ENCODE measurements around the gene CRYZ.
"Not testable (repeated sequence)": the region's sequence is repeated elsewhere in the genome, so short reads cannot be mapped to it uniquely, and the experiment has no call there.

Gene CRYZ

GRCh38 chr1:74732960-74733603 is at the start of gene CRYZ, which contains the start of gene TYW3:
Gene CRYZ, minus strand, starts transcription at chr1:74733050. Its CDS starts 8,229 bp downstream, at chr1:74724821.
Gene TYW3, plus strand, starts transcription at chr1:74733152. Its CDS starts 93 bp downstream, at chr1:74733245.
- peak; percentile 33 for FAIRE-seq

GRCh38 chr1:74780594-74780993 is 47.7 kb upstream of the CRYZ start:
- FAIRE-seq: no peak

DNA sequence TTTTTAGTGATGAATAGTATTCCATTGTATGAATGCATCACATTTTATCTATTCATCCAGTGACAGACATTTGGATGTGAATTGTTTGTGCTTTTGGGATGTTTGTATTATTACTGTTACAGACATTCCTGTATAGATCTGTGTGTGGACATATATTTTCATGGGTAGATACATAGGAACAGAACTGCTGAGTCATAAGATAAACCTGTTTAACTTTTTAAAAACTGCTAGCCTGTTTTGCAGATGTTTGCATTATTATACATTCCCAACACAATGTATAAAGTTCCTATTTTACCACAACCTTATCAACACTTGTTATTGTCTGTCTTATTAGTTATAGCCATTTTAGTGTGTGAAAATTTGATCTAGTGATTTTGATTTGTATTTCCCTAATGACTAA is 46.9 kb upstream of the CRYZ start:
- FAIRE-seq: no peak

DNA sequence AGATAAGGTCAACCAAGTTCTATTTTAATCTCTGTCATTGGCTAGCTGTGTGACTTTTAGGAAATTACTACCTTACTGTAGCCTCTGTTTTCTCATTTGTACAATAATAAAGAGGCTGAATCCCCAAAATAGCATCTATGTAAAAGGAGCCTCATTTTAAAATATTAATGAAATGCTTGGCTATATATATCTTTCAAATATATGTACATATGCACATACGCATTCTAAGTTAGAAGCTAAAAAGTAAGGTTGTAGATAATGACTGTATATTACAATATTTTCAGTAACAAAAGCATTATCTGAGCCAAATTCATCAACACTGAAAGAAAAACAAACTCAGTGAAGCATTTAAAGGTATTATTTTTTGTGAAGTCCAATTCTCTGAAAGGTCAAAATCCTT is 44.7 kb upstream of the CRYZ start:
- no peak for FAIRE-seq

GRCh38 chr1:74775735-74776134 is 42.9 kb upstream of the CRYZ start:
- FAIRE-seq: no peak

DNA sequence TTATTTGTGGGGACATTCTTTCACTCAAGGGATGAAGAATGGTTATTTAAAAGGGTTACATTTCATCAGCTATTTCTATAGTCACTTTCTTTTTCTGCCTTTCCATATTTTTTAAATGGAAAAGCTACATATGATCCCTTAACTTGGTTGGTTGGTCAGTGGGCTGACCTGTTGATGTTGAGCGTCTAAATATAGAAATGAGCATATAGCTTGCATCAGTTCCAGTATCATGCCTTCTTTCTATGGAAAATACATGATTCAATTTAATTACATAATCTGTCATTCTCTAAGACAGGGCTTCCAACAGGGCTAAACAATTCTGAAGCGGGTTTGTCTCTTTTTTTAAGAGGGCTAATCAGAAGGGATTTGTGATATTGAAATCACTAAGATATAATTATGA is 40.7 kb upstream of the CRYZ start:
- no peak for FAIRE-seq

DNA sequence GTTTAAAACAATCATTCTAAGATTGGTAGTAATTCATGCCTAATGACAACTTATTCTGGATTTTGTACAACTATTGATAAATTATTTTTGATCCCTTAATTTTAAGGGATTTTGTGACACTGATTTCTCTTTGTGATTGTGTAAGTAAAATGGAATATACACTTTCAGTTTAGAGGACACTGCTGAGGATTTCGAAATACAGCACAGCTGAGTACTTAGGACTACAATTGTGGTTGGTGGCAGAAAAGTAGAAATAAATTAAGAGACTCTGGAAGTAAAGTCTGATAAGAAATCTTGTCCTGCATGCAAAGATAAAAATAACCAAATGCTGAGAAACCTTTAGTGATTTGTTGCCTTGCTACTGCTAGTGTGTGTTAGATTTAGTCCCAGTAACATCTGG is 40.1 kb upstream of the CRYZ start:
- FAIRE-seq: no peak

DNA sequence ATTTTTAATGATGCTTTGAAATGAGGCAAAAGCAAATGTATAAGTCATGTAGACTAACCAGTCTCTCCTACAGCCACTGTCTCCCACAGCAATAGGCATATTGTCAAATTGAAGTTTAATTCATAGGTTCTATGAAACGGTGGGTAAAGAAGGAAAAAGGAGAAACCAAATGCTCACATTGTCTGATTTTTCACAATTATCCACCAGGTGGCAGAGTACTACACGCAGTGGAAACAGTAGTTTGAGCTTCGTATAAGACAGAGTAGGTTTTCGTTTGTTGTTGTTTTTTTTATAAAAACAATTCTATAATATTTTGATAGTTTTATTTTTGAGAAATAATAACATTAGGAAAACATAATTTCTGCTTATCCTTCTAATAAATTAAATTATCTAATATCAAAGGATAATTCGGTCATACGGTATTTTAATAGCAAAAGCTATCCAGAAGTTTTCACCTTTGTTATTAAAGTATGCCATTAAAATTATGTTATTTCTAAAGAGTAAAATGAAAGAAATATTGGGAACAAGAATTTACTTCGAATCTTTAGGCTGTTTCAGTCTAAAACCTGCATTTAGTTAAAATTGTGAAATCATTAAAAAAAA is 39.2 kb upstream of the CRYZ start:
- FAIRE-seq: peak; percentile 99

GRCh38 chr1:74767490-74767889 is 34.6 kb upstream of the CRYZ start:
- FAIRE-seq: no peak

DNA sequence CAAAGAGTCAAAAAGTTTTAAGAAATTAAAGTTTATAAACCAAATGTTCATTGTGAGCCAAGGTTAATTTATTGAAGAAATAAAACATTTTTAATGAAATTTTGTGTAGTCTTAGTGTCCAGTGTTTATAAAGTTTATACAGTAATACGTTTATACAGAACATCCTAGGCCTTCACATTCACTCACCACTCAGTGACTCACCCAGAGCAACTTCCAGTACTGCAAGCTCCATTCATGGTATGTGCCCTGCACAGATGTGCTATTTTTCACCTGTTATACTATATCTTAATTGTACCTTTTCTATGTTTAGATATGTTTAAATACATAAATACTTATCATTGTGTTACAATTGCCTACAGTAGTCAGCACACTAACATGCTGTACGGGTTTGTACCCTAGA is 33.7 kb upstream of the CRYZ start:
- no peak for FAIRE-seq

GRCh38 chr1:74763807-74764206 is 31.0 kb upstream of the CRYZ start:
- FAIRE-seq: no peak

DNA sequence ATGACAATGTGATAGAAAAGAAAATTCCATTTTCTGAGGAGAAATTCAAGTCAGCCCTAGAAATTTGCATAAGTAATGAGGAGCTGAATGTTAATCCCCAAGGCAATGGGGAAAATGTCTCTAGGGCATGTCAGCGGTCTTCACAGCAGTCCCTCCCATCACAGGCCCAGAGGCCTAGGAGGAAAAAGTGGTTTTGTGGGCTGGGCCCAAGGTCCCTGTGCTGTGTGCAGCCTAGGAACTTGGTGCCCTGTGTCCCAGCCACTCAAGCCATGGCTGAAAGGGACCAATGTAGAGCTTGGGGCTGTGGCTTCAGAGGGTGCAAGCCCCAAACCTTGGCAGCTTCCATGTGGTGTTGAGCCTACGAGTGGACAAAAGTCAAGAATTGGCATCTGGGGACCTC is 23.8 kb upstream of the CRYZ start:
- not testable (repeated sequence) for FAIRE-seq

- peak; percentile 21 for FAIRE-seq
These were observed 22.6 kb upstream of the CRYZ start for GRCh38 chr1:74755475-74755874.

DNA sequence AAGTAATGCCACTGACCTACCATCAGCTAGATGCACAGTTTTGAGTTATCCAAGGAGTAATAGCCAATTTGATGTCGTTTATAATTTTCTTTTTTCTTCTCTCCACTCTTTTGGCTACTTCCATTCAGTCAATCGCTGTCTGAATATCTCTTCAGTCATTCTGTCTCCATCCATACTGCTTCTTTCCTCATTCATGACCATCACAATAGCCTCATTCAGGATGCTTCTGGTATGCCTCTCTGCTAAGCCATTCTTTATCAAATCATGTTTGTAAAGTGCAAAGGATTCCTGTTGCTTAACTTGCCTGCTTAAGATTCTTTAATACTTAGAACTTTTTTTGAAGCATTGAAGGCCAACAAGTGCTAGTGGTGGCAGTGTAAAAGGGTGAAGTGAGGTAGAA is 20.3 kb upstream of the CRYZ start:
- FAIRE-seq: no peak

GRCh38 chr1:74748960-74749359 is 16.1 kb upstream of the CRYZ start:
- no peak for FAIRE-seq

DNA sequence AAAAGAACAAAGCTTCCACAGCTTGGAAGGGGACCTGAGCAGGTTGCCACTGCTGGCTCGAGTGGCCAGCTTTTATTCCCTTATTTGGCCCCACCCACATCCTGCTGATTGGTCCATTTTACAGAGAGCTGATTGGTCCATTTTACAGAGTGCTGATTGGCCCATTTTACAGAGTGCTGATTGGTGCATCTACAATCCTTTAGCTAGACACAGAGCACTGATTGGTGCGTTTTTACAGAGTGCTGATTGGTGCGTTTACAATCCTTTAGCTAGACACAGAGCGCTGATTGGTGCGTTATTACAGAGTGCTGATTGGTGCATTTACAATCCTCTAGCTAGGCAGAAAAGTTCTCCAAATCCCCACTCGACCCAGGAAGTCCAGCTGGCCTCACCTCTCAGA is 12.4 kb upstream of the CRYZ start:
- FAIRE-seq: not testable (repeated sequence)

GRCh38 chr1:74740307-74740980 is 7.6 kb upstream of the CRYZ start:
- FAIRE-seq: not testable (repeated sequence)

DNA sequence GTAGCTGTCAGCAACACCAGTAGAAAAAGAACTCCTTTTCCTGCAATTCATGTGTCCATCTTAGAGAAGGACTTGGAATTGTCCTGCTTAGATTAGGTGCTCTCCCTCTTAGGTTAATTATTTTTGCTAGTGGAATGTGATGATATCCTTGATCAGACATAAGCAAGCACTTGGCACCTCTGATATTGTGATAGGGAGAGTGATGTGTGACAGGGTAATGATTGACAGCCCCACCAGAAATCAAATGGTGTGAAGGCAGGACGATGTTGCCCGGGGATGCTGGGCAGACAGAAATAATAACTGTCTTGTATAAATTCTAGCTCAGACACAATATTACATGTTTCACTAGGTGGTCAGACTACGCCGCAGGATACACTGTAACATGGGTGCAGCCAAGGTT is 4.5 kb upstream of the CRYZ start:
- no peak for FAIRE-seq

GRCh38 chr1:74733604-74734484 is 994 bp upstream of the CRYZ start:
- peak; percentile 85 for FAIRE-seq

DNA sequence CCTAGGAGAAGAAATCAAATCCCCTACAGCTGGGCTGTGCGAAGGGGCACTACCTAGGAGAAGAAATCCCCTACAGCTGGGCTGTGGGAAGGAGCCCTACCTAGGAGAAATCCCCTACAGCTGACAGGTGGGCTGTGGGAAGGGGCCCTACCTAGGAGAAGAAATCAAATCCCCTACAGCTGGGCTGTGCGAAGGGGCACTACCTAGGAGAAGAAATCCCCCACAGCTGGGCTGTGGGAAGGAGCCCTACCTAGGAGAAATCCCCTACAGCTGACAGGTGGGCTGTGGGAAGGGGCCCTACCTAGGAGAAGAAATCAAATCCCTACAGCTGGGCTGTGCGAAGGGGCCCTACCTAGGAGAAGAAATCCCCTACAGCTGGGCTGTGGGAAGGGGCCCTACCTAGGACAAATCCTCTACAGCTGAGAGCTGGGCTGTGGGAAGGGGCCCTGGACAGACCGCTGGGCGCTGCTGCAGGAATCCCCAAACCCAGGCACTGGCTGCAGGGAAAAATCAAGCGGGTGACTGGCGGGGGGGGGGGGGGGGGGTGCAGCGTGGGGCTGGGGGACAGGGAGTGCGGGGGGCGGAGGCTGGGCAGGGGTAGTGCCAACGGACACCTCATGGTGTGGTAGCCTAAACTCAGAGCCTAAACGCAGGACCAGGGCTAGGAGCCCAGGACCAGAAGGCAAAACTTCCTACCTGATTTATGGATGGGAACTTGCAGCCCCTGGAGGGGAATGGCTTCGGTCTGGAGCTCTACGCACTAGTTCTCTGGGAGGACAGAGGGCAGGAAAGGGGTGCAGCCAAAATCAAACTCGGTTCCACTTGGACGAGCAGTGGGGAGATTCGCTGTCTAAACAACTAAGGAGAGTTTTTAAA is 541 bp downstream of the CRYZ start:
- not testable (repeated sequence) for FAIRE-seq

DNA sequence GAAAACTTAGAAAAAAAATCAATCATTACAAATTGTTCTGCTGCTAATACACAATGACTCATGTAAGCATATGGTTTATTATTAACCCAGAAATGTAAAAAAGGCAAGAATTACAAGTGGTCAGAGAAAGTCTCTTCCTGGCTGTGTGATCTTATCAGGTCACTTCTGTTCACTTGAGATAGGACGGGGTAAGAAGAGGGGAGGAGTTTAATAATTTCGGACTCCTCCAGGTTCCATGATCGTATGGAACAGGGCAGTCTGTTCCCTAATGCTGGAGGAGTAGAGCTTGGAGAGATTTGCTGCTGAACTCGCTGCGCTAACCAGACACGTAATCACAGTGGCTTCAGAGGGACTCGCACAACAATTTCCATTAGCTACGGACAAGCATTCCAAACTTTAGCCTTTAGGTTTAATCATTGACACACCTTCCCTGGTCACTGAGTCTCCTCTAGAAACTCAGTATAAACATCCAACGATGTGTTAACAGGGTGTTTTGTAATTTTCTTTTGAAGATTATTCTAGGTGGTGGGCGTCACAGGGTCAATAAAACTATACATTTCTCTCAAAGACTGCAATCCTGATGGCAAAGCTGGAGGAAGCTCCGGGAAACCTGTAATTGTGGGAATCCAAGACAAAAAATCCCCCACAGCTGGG is 1.3 kb downstream of the CRYZ start:
- FAIRE-seq: peak; percentile 45

Measured in islet of Langerhans (tissue), 1 donor.